HEK293 (cell line): ENCODE results near the gene ANGPT4.

ENCODE experiments used
- CTCF ChIA-PET: fragments of 350-600 bp; formaldehyde crosslinking; extraction: SDS; loops from one replicate; lab custom pipeline; 2021; ENCODE audit warnings: antibody characterized with exemption; lab: Yijun Ruan, JAX
- POLR2A ChIA-PET: fragments of 300-600 bp; formaldehyde crosslinking; extraction: SDS; loops from one replicate; lab custom pipeline; 2020; ENCODE audit warnings: antibody characterized with exemption, inconsistent platforms; lab: Yijun Ruan, JAX
- H3K27ac ChIP-seq: fragments of 200-500 bp; sonication (Bioruptor generic); 2 replicates; pipeline ENCODE4 v1.5.1; 2014; ENCODE audit warnings: low read depth, low read length, control low read depth, inconsistent platforms; ENCODE audit errors: extremely low read depth
- H3K36me3 ChIP-seq, 2 experiments: fragments of 200-500 bp in 1 of 2; sonication (Bioruptor generic) in 1 of 2; 1 replicate in 1 of 2; 2 replicates in 1 of 2; pipeline ENCODE4 v1.5.1; 2014 to 2017; ENCODE audit warnings: inconsistent platforms in 2 of 2, low read length in 2 of 2; ENCODE audit not compliant: control insufficient read depth in 2 of 2, insufficient read depth in 1 of 2
- H3K4me1 ChIP-seq: fragments of 200-500 bp; sonication (Bioruptor generic); 2 replicates; pipeline ENCODE4 v1.5.1; 2014; ENCODE audit warnings: mild to moderate bottlenecking, low read length, inconsistent platforms; ENCODE audit not compliant: control insufficient read depth, insufficient read depth
- H3K4me3 ChIP-seq: 2 replicates; pipeline ENCODE4 v1.5.1; 2011; ENCODE audit warnings: low read depth, mild to moderate bottlenecking, control low read depth, low read length, moderate library complexity
- H3K9me3 ChIP-seq: fragments of 200-500 bp; sonication (Bioruptor generic); 2 replicates; pipeline ENCODE4 v1.5.1; 2014; ENCODE audit warnings: low read depth, low read length, inconsistent platforms; ENCODE audit not compliant: control insufficient read depth, insufficient read depth
- GFI1B ChIP-seq: fragments of 450-650 bp; formaldehyde crosslinking; IDR thresholded peaks from 2 replicates; pipeline ENCODE4 v1.5.1; 2016; ENCODE audit warnings: missing biosample characterization, missing genetic modification characterization
- GLI4 ChIP-seq: fragments of 450-650 bp; formaldehyde crosslinking; IDR thresholded peaks from 2 replicates; pipeline ENCODE4 v1.5.1; 2016; ENCODE audit warnings: missing biosample characterization, missing genetic modification characterization
- HOXC10 ChIP-seq: sonication (generic); formaldehyde crosslinking; IDR thresholded peaks from 2 replicates; pipeline ENCODE4 v1.8.1; 2023; ENCODE audit warnings: mild to moderate bottlenecking, missing genetic modification reagents
- KLF9 ChIP-seq: fragments of 450-650 bp; formaldehyde crosslinking; IDR thresholded peaks from 2 replicates; pipeline ENCODE4 v1.5.1; 2016; ENCODE audit warnings: missing biosample characterization, missing genetic modification characterization, low read depth
- SALL2 ChIP-seq: fragments of 450-650 bp; formaldehyde crosslinking; IDR thresholded peaks from 2 replicates; pipeline ENCODE4 v1.5.0; 2017; ENCODE audit warnings: missing biosample characterization, mild to moderate bottlenecking, missing genetic modification characterization, borderline replicate concordance
- SETDB1 ChIP-seq: IDR thresholded peaks from one replicate; pipeline ENCODE4 v1.6.1; 2017; ENCODE audit warnings: mild to moderate bottlenecking, low read length, moderate library complexity, mixed read lengths; ENCODE audit not compliant: insufficient read length
- ZBTB20 ChIP-seq: fragments of 450-650 bp; formaldehyde crosslinking; IDR thresholded peaks from 2 replicates; pipeline ENCODE4 v1.5.1; 2016; ENCODE audit warnings: missing biosample characterization, missing genetic modification characterization
- ZFP3 ChIP-seq: fragments of 450-650 bp; formaldehyde crosslinking; IDR thresholded peaks from 2 replicates; pipeline ENCODE4 v1.5.1; 2016; ENCODE audit warnings: low read depth, missing biosample characterization, missing genetic modification characterization
- ZIC2 ChIP-seq: fragments of 450-650 bp; formaldehyde crosslinking; IDR thresholded peaks from 2 replicates; pipeline ENCODE4 v1.5.1; 2016; ENCODE audit warnings: missing biosample characterization, missing genetic modification characterization
- ZNF112 ChIP-seq: fragments of 450-650 bp; formaldehyde crosslinking; IDR thresholded peaks from 2 replicates; pipeline ENCODE4 v1.5.0; 2017; ENCODE audit warnings: missing biosample characterization, missing genetic modification characterization
- ZNF155 ChIP-seq: fragments of 450-650 bp; formaldehyde crosslinking; IDR thresholded peaks from 2 replicates; pipeline ENCODE4 v1.5.1; 2016; ENCODE audit warnings: missing biosample characterization, missing genetic modification characterization
- ZNF510 ChIP-seq: fragments of 450-650 bp; formaldehyde crosslinking; IDR thresholded peaks from 2 replicates; pipeline ENCODE4 v1.5.1; 2018; ENCODE audit warnings: mild to moderate bottlenecking, missing genetic modification characterization, missing biosample characterization; ENCODE audit not compliant: insufficient replicate concordance
- ZNF626 ChIP-seq: fragments of 450-650 bp; sonication (Bioruptor Pico); formaldehyde crosslinking; IDR thresholded peaks from 2 replicates; pipeline ENCODE4 v1.5.1; 2018; ENCODE audit warnings: missing biosample characterization, missing genetic modification characterization, inconsistent platforms
- ZNF660 ChIP-seq: fragments of 450-650 bp; IDR thresholded peaks from 2 replicates; pipeline ENCODE4 v1.5.1; 2018; ENCODE audit warnings: missing biosample characterization, mild to moderate bottlenecking, missing genetic modification characterization
- ZNF670 ChIP-seq: fragments of 450-650 bp; formaldehyde crosslinking; IDR thresholded peaks from 2 replicates; pipeline ENCODE4 v1.5.1; 2016; ENCODE audit warnings: missing biosample characterization, missing genetic modification characterization, low read depth
- TF ChIP-seq, protein P1 (sequence below): fragments of 450-650 bp; formaldehyde crosslinking; IDR thresholded peaks from 2 replicates; pipeline ENCODE4 v1.5.1; 2016; ENCODE audit warnings: missing biosample characterization, missing genetic modification characterization
- TF ChIP-seq, protein P2 (sequence below): fragments of 450-650 bp; formaldehyde crosslinking; IDR thresholded peaks from 2 replicates; pipeline ENCODE4 v1.5.0; 2017; ENCODE audit warnings: missing biosample characterization, missing genetic modification characterization, borderline replicate concordance
- TF ChIP-seq, protein P3 (sequence below): fragments of 450-650 bp; formaldehyde crosslinking; IDR thresholded peaks from 2 replicates; pipeline ENCODE4 v1.5.1; 2017; ENCODE audit warnings: missing biosample characterization, missing genetic modification characterization
- TF ChIP-seq, protein P4 (sequence below): fragments of 450-650 bp; formaldehyde crosslinking; IDR thresholded peaks from 2 replicates; pipeline ENCODE4 v1.5.1; 2016; ENCODE audit warnings: missing biosample characterization, missing genetic modification characterization
- TF ChIP-seq, protein P5 (sequence below): fragments of 450-650 bp; formaldehyde crosslinking; IDR thresholded peaks from 2 replicates; pipeline ENCODE4 v1.5.1; 2016; ENCODE audit warnings: missing biosample characterization, missing genetic modification characterization

Gene ANGPT4

DNA sequence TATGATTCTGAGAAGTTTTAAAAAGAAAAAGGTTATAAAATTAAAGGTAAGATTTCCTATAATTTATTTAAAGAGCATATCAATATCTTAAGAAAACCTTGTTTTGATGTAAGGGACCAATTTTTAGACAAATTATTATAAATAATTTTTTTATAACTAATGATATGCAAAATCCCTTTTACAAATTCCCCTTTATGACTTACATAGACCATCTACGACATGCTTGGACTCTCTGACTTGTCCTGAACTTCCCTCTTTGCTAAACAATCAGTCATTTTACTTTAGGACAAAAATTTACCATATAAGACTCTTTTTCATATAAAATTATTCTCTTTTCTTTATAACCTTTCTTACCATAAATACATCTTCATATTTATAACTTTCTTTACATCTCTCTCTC, 15.3 kb upstream of the ANGPT4 start (continued):
- TF ChIP-seq GFI1B (tag by site-specific recombination), result no peak

DNA sequence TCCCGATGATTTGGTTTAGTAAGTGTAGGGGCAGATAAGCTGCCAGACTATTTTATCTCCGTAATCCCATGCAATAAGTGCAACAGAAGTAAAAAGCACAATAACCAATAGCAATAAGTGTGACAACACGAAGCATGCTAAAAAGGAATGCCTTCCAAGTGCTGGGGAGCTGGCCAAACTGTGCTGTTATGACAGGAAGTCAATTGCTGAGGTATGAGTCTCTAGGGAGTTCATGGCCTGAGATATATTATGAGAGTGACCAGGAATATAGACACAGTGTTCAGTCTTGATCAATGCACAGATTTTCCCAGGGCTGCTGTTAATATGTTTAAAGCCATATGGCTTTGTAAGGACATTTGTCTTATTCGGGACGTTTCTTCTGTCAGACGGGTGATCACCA, 10.5 kb upstream of the ANGPT4 start:
- no peaks in the 10 kb centered on the region for H3K9me3 ChIP-seq
- no peaks in the 10 kb centered on the region for H3K4me1 ChIP-seq
- ChIA-PET POLR2A (no interaction called here), CTCF (interaction anchor here (1.5 kb wide), 1 partner anchor 29 kb away, joined by 6 read pairs; no protein-coding TSS in a partner anchor)
- no peak overlapping the region for H3K27ac ChIP-seq
- no peak overlapping the region for H3K4me3 ChIP-seq
- no peak for TF ChIP-seq GLI4 (tag by site-specific recombination)
- TF ChIP-seq ZNF670, result no peak
- no peak for TF ChIP-seq SETDB1
- TF ChIP-seq, protein P1, sequence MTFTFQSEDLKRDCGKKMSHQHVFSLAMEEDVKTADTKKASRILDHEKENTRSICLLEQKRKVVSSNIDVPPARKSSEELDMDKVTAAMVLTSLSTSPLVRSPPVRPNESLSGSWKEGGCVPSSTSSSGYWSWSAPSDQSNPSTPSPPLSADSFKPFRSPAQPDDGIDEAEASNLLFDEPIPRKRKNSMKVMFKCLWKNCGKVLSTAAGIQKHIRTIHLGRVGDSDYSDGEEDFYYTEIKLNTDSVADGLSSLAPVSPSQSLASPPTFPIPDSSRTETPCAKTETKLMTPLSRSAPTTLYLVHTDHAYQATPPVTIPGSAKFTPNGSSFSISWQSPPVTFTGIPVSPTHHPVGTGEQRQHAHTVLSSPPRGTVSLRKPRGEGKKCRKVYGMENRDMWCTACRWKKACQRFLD (tag by site-specific recombination), result no peak
- TF ChIP-seq, protein P2, sequence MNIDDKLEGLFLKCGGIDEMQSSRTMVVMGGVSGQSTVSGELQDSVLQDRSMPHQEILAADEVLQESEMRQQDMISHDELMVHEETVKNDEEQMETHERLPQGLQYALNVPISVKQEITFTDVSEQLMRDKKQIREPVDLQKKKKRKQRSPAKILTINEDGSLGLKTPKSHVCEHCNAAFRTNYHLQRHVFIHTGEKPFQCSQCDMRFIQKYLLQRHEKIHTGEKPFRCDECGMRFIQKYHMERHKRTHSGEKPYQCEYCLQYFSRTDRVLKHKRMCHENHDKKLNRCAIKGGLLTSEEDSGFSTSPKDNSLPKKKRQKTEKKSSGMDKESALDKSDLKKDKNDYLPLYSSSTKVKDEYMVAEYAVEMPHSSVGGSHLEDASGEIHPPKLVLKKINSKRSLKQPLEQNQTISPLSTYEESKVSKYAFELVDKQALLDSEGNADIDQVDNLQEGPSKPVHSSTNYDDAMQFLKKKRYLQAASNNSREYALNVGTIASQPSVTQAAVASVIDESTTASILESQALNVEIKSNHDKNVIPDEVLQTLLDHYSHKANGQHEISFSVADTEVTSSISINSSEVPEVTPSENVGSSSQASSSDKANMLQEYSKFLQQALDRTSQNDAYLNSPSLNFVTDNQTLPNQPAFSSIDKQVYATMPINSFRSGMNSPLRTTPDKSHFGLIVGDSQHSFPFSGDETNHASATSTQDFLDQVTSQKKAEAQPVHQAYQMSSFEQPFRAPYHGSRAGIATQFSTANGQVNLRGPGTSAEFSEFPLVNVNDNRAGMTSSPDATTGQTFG, result no peak
- no peaks in the 10 kb centered on the region for H3K36me3 ChIP-seq

DNA sequence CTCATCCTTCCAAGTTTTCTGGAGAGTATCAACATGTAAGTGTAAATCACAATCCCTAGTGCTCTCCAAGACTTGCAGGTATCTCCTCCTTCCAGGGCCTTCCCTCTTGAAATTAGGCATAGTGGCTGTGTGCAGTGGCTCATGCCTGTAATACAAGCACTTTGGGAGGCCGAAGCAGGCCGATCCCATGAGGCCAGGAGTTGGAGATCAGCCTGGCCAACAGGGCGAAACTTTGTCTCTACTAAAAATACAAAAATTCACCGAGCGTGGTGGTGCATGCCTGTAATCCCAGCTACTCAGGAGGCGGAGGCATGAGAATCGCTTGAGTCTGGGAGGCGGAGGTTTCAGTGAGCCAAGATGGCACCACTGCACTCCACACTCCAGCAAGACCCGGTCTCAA, 9.4 kb upstream of the ANGPT4 start:
- Histone ChIP-seq H3K27ac (no peak overlapping the region), H3K4me3 (no peak overlapping the region)
- TF ChIP-seq HOXC10 (CRISPR knock-in tag) (no peak), ZBTB20 (tag by site-specific recombination) (no peak), ZFP3 (tag by site-specific recombination) (no peak), ZNF660 (tag by site-specific recombination) (no peak), ZNF112 (tag by site-specific recombination) (no peak), SALL2 (tag by site-specific recombination) (no peak)
- TF ChIP-seq, protein P3, sequence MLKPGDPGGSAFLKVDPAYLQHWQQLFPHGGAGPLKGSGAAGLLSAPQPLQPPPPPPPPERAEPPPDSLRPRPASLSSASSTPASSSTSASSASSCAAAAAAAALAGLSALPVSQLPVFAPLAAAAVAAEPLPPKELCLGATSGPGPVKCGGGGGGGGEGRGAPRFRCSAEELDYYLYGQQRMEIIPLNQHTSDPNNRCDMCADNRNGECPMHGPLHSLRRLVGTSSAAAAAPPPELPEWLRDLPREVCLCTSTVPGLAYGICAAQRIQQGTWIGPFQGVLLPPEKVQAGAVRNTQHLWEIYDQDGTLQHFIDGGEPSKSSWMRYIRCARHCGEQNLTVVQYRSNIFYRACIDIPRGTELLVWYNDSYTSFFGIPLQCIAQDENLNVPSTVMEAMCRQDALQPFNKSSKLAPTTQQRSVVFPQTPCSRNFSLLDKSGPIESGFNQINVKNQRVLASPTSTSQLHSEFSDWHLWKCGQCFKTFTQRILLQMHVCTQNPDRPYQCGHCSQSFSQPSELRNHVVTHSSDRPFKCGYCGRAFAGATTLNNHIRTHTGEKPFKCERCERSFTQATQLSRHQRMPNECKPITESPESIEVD (tag by site-specific recombination), result no peak
- TF ChIP-seq, all 188 proteins: peak for 0
- ChIA-PET POLR2A (no interaction called here), CTCF (interaction anchor here (1.5 kb wide), 1 partner anchor 30 kb away, joined by 6 read pairs; no protein-coding TSS in a partner anchor)
- H3K36me3 ChIP-seq, result no peaks in the 10 kb centered on the region
- no peaks in the 10 kb centered on the region for H3K9me3 ChIP-seq
- H3K4me1 ChIP-seq, result no peaks in the 10 kb centered on the region

DNA sequence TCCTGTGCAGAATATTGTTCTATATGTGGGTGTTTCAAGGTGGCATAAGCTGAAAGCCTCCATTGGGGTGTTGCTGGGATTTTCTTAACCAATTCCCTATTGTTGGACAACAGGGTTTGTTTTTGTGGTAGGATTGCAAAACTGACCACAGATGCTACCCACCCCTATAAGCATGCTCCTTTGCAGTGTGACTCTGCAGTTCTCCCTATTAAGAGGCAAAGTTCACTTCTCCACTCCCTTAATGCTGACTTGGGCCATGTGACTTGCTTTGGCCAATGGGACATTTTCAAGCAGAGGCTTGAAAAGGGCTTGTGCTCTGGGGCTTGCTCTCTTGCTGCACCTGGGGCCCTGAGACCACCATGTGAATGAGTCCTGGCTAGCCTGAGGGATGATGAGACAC, 8.5 kb upstream of the ANGPT4 start:
- POLR2A ChIA-PET, result no interaction called here
- Histone ChIP-seq H3K36me3 (no peaks in the 10 kb centered on the region), H3K4me1 (no peaks in the 10 kb centered on the region), H3K27ac (no peak overlapping the region), H3K9me3 (no peaks in the 10 kb centered on the region), H3K4me3 (no peak overlapping the region)
- CTCF ChIA-PET, result no interaction called here
- TF ChIP-seq, protein P4, sequence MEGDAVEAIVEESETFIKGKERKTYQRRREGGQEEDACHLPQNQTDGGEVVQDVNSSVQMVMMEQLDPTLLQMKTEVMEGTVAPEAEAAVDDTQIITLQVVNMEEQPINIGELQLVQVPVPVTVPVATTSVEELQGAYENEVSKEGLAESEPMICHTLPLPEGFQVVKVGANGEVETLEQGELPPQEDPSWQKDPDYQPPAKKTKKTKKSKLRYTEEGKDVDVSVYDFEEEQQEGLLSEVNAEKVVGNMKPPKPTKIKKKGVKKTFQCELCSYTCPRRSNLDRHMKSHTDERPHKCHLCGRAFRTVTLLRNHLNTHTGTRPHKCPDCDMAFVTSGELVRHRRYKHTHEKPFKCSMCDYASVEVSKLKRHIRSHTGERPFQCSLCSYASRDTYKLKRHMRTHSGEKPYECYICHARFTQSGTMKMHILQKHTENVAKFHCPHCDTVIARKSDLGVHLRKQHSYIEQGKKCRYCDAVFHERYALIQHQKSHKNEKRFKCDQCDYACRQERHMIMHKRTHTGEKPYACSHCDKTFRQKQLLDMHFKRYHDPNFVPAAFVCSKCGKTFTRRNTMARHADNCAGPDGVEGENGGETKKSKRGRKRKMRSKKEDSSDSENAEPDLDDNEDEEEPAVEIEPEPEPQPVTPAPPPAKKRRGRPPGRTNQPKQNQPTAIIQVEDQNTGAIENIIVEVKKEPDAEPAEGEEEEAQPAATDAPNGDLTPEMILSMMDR (tag by site-specific recombination), result no peak
- no peak for TF ChIP-seq ZNF155 (tag by site-specific recombination)
- TF ChIP-seq KLF9 (tag by site-specific recombination), result no peak
- no peak for TF ChIP-seq ZFP3 (tag by site-specific recombination)
- TF ChIP-seq ZNF510 (tag by site-specific recombination), result no peak
- no peak for TF ChIP-seq ZNF626 (tag by site-specific recombination)
- TF ChIP-seq, protein P5, sequence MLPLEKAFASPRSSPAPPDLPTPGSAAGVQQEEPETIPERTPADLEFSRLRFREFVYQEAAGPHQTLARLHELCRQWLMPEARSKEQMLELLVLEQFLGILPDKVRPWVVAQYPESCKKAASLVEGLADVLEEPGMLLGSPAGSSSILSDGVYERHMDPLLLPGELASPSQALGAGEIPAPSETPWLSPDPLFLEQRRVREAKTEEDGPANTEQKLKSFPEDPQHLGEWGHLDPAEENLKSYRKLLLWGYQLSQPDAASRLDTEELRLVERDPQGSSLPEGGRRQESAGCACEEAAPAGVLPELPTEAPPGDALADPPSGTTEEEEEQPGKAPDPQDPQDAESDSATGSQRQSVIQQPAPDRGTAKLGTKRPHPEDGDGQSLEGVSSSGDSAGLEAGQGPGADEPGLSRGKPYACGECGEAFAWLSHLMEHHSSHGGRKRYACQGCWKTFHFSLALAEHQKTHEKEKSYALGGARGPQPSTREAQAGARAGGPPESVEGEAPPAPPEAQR (tag by site-specific recombination), result no peak
- TF ChIP-seq ZIC2 (tag by site-specific recombination), result no peak
